Stimulated activated CD4-positive, alpha-beta T cell treated with anti-CD3 and anti-CD28 coated beads, Interleukin-1b, Interleukin-23, amount 100 ng/mL, for 24 hours (primary cell): ENCODE measurements around the gene FAM89A.
"Not testable (repeated sequence)": the region's sequence is repeated elsewhere in the genome, so short reads cannot be mapped to it uniquely, and the experiment has no call there.

Source experiments
- DNase-seq, 4 experiments: peaks; one replicate each; pipeline ENCODE4 v3.0.0-alpha.2; 2020; ENCODE audit warnings: low read depth in 4 of 4, low spot score in 1 of 4

The FAM89A gene

GRCh38 chr1:231000201-231000600 is 39.9 kb downstream of the FAM89A start:
- no peak for DNase-seq

- no peak for DNase-seq
Measured at GRCh38 chr1:230994860-230995259, 45.2 kb downstream of the FAM89A start.

- no peak for DNase-seq
Measured at GRCh38 chr1:230992100-230992774, 47.8 kb downstream of the FAM89A start.

- no peak for DNase-seq
Measured at GRCh38 chr1:230987448-230987847, 52.6 kb downstream of the FAM89A start.

GRCh38 chr1:230986976-230987375 is 53.1 kb downstream of the FAM89A start:
- no peak for DNase-seq

- DNase-seq, result no peak
Measured at GRCh38 chr1:230985711-230986110, 54.3 kb downstream of the FAM89A start.

- not testable (repeated sequence) for DNase-seq
Measured at GRCh38 chr1:230984622-230985515, 55.2 kb downstream of the FAM89A start.

- DNase-seq, result no peak
Measured at GRCh38 chr1:230983811-230984210, 56.2 kb downstream of the FAM89A start.

- DNase-seq, result no peak
Measured at GRCh38 chr1:230982696-230983095, 57.4 kb downstream of the FAM89A start.

GRCh38 chr1:230979952-230980351 is 60.1 kb downstream of the FAM89A start:
- DNase-seq, result no peak

- DNase-seq, result no peak
Measured at GRCh38 chr1:230979389-230979716, 60.7 kb downstream of the FAM89A start.

GRCh38 chr1:230978491-230979388 is 61.3 kb downstream of the FAM89A start, which contains the start of the genes ARV1 and TTC13:
ARV1 (plus strand) TSS chr1:230979094; CDS start chr1:230979106, 12 bp downstream.
TTC13 (minus strand) TSS chr1:230978861; CDS start chr1:230978830, 31 bp downstream.
- DNase-seq, result peak; percentile 82 to 98 (median 94)

- DNase-seq, result peak in 1 of 4 experiments; percentile 21
Measured at GRCh38 chr1:230977761-230978490, 62.1 kb downstream of the FAM89A start.

- DNase-seq, result no peak
Measured at GRCh38 chr1:230976825-230977747, 63.0 kb downstream of the FAM89A start.

- DNase-seq, result no peak
Measured at GRCh38 chr1:230976360-230976759, 63.7 kb downstream of the FAM89A start.

GRCh38 chr1:230975636-230976035 is 64.4 kb downstream of the FAM89A start:
- DNase-seq, result no peak

GRCh38 chr1:230972855-230973271 is 67.2 kb downstream of the FAM89A start:
- DNase-seq, result peak in 1 of 4 experiments; percentile 20

GRCh38 chr1:230971771-230972170 is 68.3 kb downstream of the FAM89A start:
- DNase-seq, result no peak

GRCh38 chr1:230970432-230970831 is 69.6 kb downstream of the FAM89A start:
- no peak for DNase-seq
